HepG2 (cell line): ENCODE measurements around the gene NMUR1. TPM values are rescaled to one million over a fixed set of nuclear protein-coding genes. Genes with fewer than 3 reads are reported as not detected.

Source experiments
- ATAC-seq: fragments of 200-7000 bp; cut with Tn5 transposase; 3 replicates; pipeline ENCODE4 v1.9.1; 2020; ENCODE audit warnings: mild to moderate bottlenecking, moderate library complexity
- BruUV-seq: library from RNA; stranded (reverse); fragments of 400-500 nt; replicated peaks from 2 replicates; lab custom pipeline; 2021; lab: Mats Ljungman, UMichigan
- CTCF ChIA-PET: fragments of 300-600 bp; formaldehyde crosslinking; extraction: SDS; loops from one replicate; lab custom pipeline; 2021; ENCODE audit warnings: low total read pairs, inconsistent platforms, low intra/inter-chr PET ratio; lab: Yijun Ruan, JAX
- POLR2A ChIA-PET: fragments of 350-600 bp; sonication (Branson Sonifier 250); formaldehyde crosslinking; loops from one replicate; lab custom pipeline; 2020; ENCODE audit warnings: antibody characterized with exemption, inconsistent platforms; lab: Yijun Ruan, JAX
- DNase-seq: peaks from one replicate; pipeline ENCODE4 v3.0.0-alpha.2; 2015; ENCODE audit warnings: low spot score
- FAIRE-seq: peaks from 3 replicates; lab custom pipeline; 2011; peaks lifted over from hg19 to GRCh38; lab: Jason Lieb, UNC
- H2AFZ ChIP-seq: one replicate; pipeline ENCODE4 v1.6.1; 2011; ENCODE audit warnings: low read length, inconsistent platforms
- H3K27ac ChIP-seq: fragments of 300-600 bp; 3 replicates; pipeline ENCODE4 v1.8.0; 2011; ENCODE audit warnings: mixed run types, mild to moderate bottlenecking, mixed read lengths, low read length, inconsistent platforms; ENCODE audit not compliant: insufficient read depth; ENCODE audit errors: extremely low read length
- H3K27me3 ChIP-seq, 2 experiments: fragments of 200-600 bp in 1 of 2; 2 replicates in 1 of 2; 3 replicates in 1 of 2; pipeline versions ENCODE4 v1.6.0 to v1.8.0; 2011; ENCODE audit warnings: low read length in 2 of 2, mild to moderate bottlenecking in 2 of 2, moderate library complexity in 2 of 2, inconsistent platforms in 1 of 2; ENCODE audit not compliant: insufficient read depth in 2 of 2, control insufficient read depth in 1 of 2
- H3K36me3 ChIP-seq, 2 experiments: fragments of 200-600 bp in 1 of 2; replicated peaks in 1 of 2; 2 replicates in 1 of 2; 3 replicates in 1 of 2; pipeline versions ENCODE4 v1.5.1 to v1.8.0; 2011; ENCODE audit warnings: low read length in 2 of 2, inconsistent platforms in 1 of 2; ENCODE audit not compliant: insufficient read depth in 2 of 2, control insufficient read depth in 1 of 2
- H3K4me1 ChIP-seq: 2 replicates; pipeline ENCODE4 v1.5.1; 2012; ENCODE audit warnings: low read length, inconsistent platforms; ENCODE audit not compliant: insufficient read depth
- H3K4me2 ChIP-seq: 2 replicates; pipeline ENCODE4 v1.6.0; 2011; ENCODE audit warnings: low read depth, low read length, inconsistent platforms
- H3K4me3 ChIP-seq, 3 experiments: fragments of 200-600 bp in 1 of 3; sonication (generic), shearing (Covaris generic) in 1 of 3; replicated peaks in 1 of 3; 2 replicates each; pipeline ENCODE4 v1.5.1; 2011 to 2016; ENCODE audit warnings: low read length in 3 of 3, inconsistent platforms in 2 of 3, low read depth in 2 of 3, mild to moderate bottlenecking in 2 of 3, control low read depth in 1 of 3, mixed read lengths in 1 of 3; ENCODE audit not compliant: insufficient read depth in 1 of 3
- H3K79me2 ChIP-seq: one replicate; pipeline ENCODE4 v1.6.1; 2011; ENCODE audit warnings: low read length, inconsistent platforms; ENCODE audit not compliant: insufficient read depth
- H3K9ac ChIP-seq: 2 replicates; pipeline ENCODE4 v1.6.0; 2011; ENCODE audit warnings: mild to moderate bottlenecking, low read depth, low read length, inconsistent platforms; ENCODE audit not compliant: insufficient read depth
- H3K9me3 ChIP-seq: 2 replicates; pipeline ENCODE4 v1.5.1; 2012; ENCODE audit warnings: mild to moderate bottlenecking, low read length
- H4K20me1 ChIP-seq: 2 replicates; pipeline ENCODE4 v1.6.0; 2011; ENCODE audit warnings: inconsistent platforms, mild to moderate bottlenecking, low read length, moderate library complexity; ENCODE audit not compliant: insufficient read depth
- ATRX ChIP-seq: sonication (generic); formaldehyde crosslinking; IDR thresholded peaks from 2 replicates; pipeline ENCODE4 v1.4.0; 2020; ENCODE audit warnings: missing genetic modification reagents, borderline replicate concordance
- CREBL2 ChIP-seq: sonication (generic); formaldehyde crosslinking; IDR thresholded peaks from 2 replicates; pipeline ENCODE4 v1.8.1; 2023; ENCODE audit warnings: missing genetic modification reagents, mild to moderate bottlenecking, borderline replicate concordance
- HNRNPH1 ChIP-seq: fragments of 200-400 bp; formaldehyde crosslinking; optimal IDR thresholded peaks from 2 replicates; pipeline ENCODE3; 2017; ENCODE audit warnings: mild to moderate bottlenecking, low read depth, low read length
- IKZF5 ChIP-seq: IDR thresholded peaks from 2 replicates; pipeline ENCODE4 v1.6.1; 2018; ENCODE audit warnings: missing genetic modification reagents, mild to moderate bottlenecking, missing compliant biosample characterization
- POLR2AphosphoS2 ChIP-seq: IDR thresholded peaks from 2 replicates; pipeline ENCODE4 v1.6.1; 2011; ENCODE audit warnings: low read depth, low read length, improper control_type of control experiment
- PPARG ChIP-seq: conservative IDR thresholded peaks from 2 replicates; pipeline ENCODE4 v1.6.1; 2016; ENCODE audit warnings: missing biosample characterization, missing genetic modification reagents
- RFX3 ChIP-seq: IDR thresholded peaks from 2 replicates; pipeline ENCODE4 v1.6.1; 2016; ENCODE audit warnings: missing biosample characterization, missing genetic modification reagents
- SCMH1 ChIP-seq: sonication (generic); formaldehyde crosslinking; IDR thresholded peaks from 2 replicates; pipeline ENCODE4 v1.9.0; 2021; ENCODE audit warnings: missing genetic modification reagents, mild to moderate bottlenecking, borderline replicate concordance
- SNRNP70 ChIP-seq: fragments of 200-400 bp; formaldehyde crosslinking; IDR thresholded peaks from 2 replicates; pipeline ENCODE4 v1.6.1; 2017; ENCODE audit warnings: mild to moderate bottlenecking, low read depth, low read length, moderate library complexity
- TAF15 ChIP-seq: fragments of 200-400 bp; formaldehyde crosslinking; IDR thresholded peaks from one replicate; pipeline ENCODE4 v1.6.1; 2018; ENCODE audit warnings: mild to moderate bottlenecking, low read depth, low read length; ENCODE audit not compliant: poor library complexity, severe bottlenecking
- ZBTB4 ChIP-seq: sonication (generic); formaldehyde crosslinking; IDR thresholded peaks from 2 replicates; pipeline ENCODE4 v1.4.0; 2020; ENCODE audit warnings: missing genetic modification reagents, mild to moderate bottlenecking, borderline replicate concordance
- ZNF431 ChIP-seq: sonication (generic); formaldehyde crosslinking; IDR thresholded peaks from 2 replicates; pipeline ENCODE4 v1.9.0; 2022; ENCODE audit warnings: missing genetic modification reagents, low read depth, mild to moderate bottlenecking, borderline replicate concordance
- ZNF598 ChIP-seq: sonication (generic); formaldehyde crosslinking; IDR thresholded peaks from 2 replicates; pipeline ENCODE4 v1.5.1; 2020; ENCODE audit warnings: mild to moderate bottlenecking, missing genetic modification reagents, borderline replicate concordance
- ZNF605 ChIP-seq: sonication (generic); formaldehyde crosslinking; IDR thresholded peaks from 2 replicates; pipeline ENCODE4 v1.8.0; 2022; ENCODE audit warnings: mild to moderate bottlenecking, missing genetic modification reagents
- WGBS: methylation state at CpG from one replicate; pipeline ENCODE4 v1.1.6; 2017; ENCODE audit warnings: low lambda C conversion rate; 5-methylcytosine and 5-hydroxymethylcytosine counted together
- in situ Hi-C: cut with HindIII; loops from 2 replicates; pipeline ENCODE4 v1.10.0; 2017; ENCODE audit warnings: low pct_unique_long_range_greater_than_20kb; ENCODE audit not compliant: extremely low pct_ligation_motif_present
- intact Hi-C: fragments of 100-400 bp; cut with micrococcal nuclease; formaldehyde crosslinking; loops from one replicate; pipeline ENCODE4 v1.10.0; 2022; ENCODE audit not compliant: unreplicated experiment
- polyA plus RNA-seq, 8 experiments: library from polyadenylated mRNA; depleted of rRNA in 3 of 8; stranded (reverse) in 7 of 8; unstranded in 1 of 8; fragments of >200 nt; fragmentation: Illumina TruSeq in 4 of 8; extraction: Trizol in 4 of 8; gene quantifications; 2 replicates each; pipeline versions ENCODE4 v1.2.1 to v1.2.3, GENCODE V29; 2011 to 2016; ENCODE audit warnings: low read depth in 4 of 8, missing spikeins in 1 of 8, mixed read lengths in 1 of 8; ENCODE audit not compliant: insufficient read depth in 1 of 8
- total RNA-seq, 5 experiments: library from RNA; depleted of rRNA; stranded (reverse); fragments of >200 nt; fragmentation: Illumina TruSeq; extraction: Trizol; gene quantifications; 2 replicates each; pipeline ENCODE4 v1.2.3, GENCODE V29; 2016; ENCODE audit warnings: low read depth in 1 of 5
- TF ChIP-seq, protein P1 (sequence below): sonication (generic); formaldehyde crosslinking; IDR thresholded peaks from 2 replicates; pipeline ENCODE4 v1.8.1; 2023; ENCODE audit warnings: mild to moderate bottlenecking, moderate library complexity, missing genetic modification reagents

The NMUR1 gene
- total and polyA plus RNA-seq, 2 of the 13 experiments (the other 11 are each of a cell fraction or from before 2014, with no cell fraction given), result not detected

- no peak for TF ChIP-seq ZBTB4 (CRISPR knock-in tag)
- TF ChIP-seq, protein P1, sequence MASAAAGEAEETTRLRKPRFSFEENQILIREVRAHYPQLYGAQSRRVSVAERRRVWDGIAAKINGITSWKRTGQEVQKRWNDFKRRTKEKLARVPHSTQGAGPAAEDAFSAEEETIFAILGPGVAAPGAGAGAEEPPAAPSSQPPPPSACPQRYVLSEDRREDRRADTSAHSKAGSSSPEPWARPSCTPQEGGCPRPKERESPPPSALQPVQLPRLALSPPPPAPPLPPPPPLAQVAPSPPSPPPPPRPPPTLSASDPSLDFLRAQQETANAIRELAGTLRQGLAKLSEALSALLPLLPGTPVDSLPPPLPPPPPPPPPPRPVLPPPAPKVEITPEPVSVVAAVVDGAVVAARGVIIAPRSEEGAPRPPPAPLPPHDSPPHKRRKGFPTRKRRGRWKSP (CRISPR knock-in tag), result no peak
- no peak for TF ChIP-seq ZNF598
- TF ChIP-seq HNRNPH1, result no peak
- no peak for TF ChIP-seq ATRX (CRISPR knock-in tag)
Observed at GRCh38 chr2:231573096-231573495, 42.9 kb upstream of the NMUR1 start (continued).

DNA sequence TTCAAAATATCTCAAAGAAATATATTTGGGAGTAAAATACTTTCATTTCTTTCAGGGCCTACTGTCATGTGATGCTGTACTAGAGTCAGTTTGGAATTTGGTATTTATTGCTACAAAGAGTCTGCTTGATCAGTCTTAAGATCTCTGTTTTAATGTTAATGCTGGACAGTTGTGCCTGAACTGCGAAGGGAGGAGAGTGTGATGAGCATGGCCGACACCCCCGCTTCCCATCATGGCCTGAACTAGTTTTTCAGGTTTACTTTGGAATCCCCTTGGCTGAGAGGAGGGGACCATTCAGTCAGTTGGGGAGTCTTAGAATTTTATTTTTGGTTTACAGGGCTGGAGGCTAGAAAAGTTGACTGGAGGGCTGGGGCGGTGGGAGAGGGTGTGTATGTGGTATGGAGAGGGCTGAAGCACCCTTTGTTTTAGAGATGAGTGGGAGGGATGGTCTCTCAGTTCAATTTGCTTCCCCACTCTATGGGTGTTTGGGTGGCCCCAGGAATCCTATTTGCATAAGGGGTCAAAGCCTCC, 41.5 kb upstream of the NMUR1 start:
- BruUV-seq, result no TSS peak
- Histone ChIP-seq H3K4me2 (no peak overlapping the region), H3K36me3 (no peaks in the 10 kb centered on the region), H4K20me1 (no peaks in the 10 kb centered on the region), H2AFZ (no peak overlapping the region), H3K79me2 (no peaks in the 10 kb centered on the region), H3K4me1 (no peaks in the 10 kb centered on the region), H3K9me3 (no peaks in the 10 kb centered on the region), H3K9ac (no peak overlapping the region), H3K4me3 (no peak overlapping the region), H3K27ac (no peak overlapping the region), H3K27me3 (peaks cover 2 to 35% of the 10 kb centered on the region in 2 experiments; a peak in 4 of 5 replicates)
- POLR2A ChIA-PET, result interaction anchor here (0.6 kb wide), 1 partner anchor 945 kb away, joined by 3 read pairs; no protein-coding TSS in a partner anchor
- FAIRE-seq, result no peak
- 53% methylated on average over 4 of the region's 4 CpGs for WGBS
- in situ Hi-C loops, result no loop called here
- intact Hi-C loops, result no loop called here
- CTCF ChIA-PET, result no interaction called here
- no peak for DNase-seq
- ATAC-seq, result no peak
- TF ChIP-seq TAF15 (no peak), SCMH1 (CRISPR knock-in tag) (no peak), IKZF5 (CRISPR knock-in tag) (no peak), CREBL2 (no peak), ZNF605 (CRISPR knock-in tag) (no peak), PPARG (CRISPR knock-in tag) (no peak), SNRNP70 (no peak), RFX3 (CRISPR knock-in tag) (no peak), ZNF431 (CRISPR knock-in tag) (no peak), POLR2AphosphoS2 (no peak)
